ENCODE data around the gene STEAP1B. TPM values are rescaled to one million over a fixed set of nuclear protein-coding genes. Genes with fewer than 3 reads are reported as not detected.

The STEAP1B gene
- total RNA-seq, 1 experiment from 2014 or later = 3.2 TPM

- no peak overlapping the region for H3K14ac ChIP-seq (ENCODE audit: insufficient read depth, low read length)
- no peaks in the 10 kb centered on the region for H4K20me1 ChIP-seq (ENCODE audit: control insufficient read depth, insufficient read depth, insufficient read length)
- no peak overlapping the region for H2BK20ac ChIP-seq (ENCODE audit: low read depth, low read length, poor library complexity, severe bottlenecking)
- no peak overlapping the region for H3K18ac ChIP-seq (ENCODE audit: insufficient read length, low read depth, low read length)
- H3K27ac ChIP-seq (ENCODE audit: insufficient read length, low read depth, low read length) = no peak overlapping the region
- Mint-ChIP-seq H3K27ac (no peak overlapping the region), H3K9me3 (no peaks in the 10 kb centered on the region), H3K4me3 (no peak overlapping the region), H3K27me3 (ENCODE audit: low read depth) (no peaks in the 10 kb centered on the region), H3K36me3 (ENCODE audit: insufficient read depth in 1 of 3, low read depth in 3 of 3) (no peaks in the 10 kb centered on the region; a peak in 1 of 7 replicates), H3K4me1 (peaks cover 10 to 11% of the 10 kb centered on the region in 2 experiments)
- TF ChIP-seq, protein P1, sequence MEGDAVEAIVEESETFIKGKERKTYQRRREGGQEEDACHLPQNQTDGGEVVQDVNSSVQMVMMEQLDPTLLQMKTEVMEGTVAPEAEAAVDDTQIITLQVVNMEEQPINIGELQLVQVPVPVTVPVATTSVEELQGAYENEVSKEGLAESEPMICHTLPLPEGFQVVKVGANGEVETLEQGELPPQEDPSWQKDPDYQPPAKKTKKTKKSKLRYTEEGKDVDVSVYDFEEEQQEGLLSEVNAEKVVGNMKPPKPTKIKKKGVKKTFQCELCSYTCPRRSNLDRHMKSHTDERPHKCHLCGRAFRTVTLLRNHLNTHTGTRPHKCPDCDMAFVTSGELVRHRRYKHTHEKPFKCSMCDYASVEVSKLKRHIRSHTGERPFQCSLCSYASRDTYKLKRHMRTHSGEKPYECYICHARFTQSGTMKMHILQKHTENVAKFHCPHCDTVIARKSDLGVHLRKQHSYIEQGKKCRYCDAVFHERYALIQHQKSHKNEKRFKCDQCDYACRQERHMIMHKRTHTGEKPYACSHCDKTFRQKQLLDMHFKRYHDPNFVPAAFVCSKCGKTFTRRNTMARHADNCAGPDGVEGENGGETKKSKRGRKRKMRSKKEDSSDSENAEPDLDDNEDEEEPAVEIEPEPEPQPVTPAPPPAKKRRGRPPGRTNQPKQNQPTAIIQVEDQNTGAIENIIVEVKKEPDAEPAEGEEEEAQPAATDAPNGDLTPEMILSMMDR (conservative IDR thresholded peaks at IDR 0.05) = no peak
- H3K79me1 ChIP-seq (ENCODE audit: insufficient read depth, low read depth, low read length, poor library complexity, severe bottlenecking) = no peaks in the 10 kb centered on the region
- no peak overlapping the region for H2BK5ac ChIP-seq (ENCODE audit: insufficient read length, low read length)
- H4K5ac ChIP-seq (ENCODE audit: insufficient read length, low read depth, low read length) = no peak overlapping the region
- no peak overlapping the region for H2BK15ac ChIP-seq (ENCODE audit: low read depth, low read length)
- no peaks in the 10 kb centered on the region for H3K27me3 ChIP-seq (ENCODE audit: insufficient read depth, low read length)
- H3T11ph ChIP-seq (ENCODE audit: low read length) = no peak overlapping the region
- no peak overlapping the region for H4K91ac ChIP-seq (ENCODE audit: insufficient read length, low read depth, low read length)
- no peak overlapping the region for H2BK12ac ChIP-seq (ENCODE audit: insufficient read length, low read depth, low read length)
- H4K8ac ChIP-seq (replicated peaks; ENCODE audit: insufficient read length, low read depth, low read length) = no peak overlapping the region
- no CpG with 5 or more reads among the region's 2 CpGs for WGBS (ENCODE audit: extremely low coverage, insufficient read length, low lambda C conversion rate)
- H2AFZ ChIP-seq (ENCODE audit: low read length) = no peak overlapping the region
- no peak overlapping the region for H3K4ac ChIP-seq (ENCODE audit: low read depth, low read length)
- no peak overlapping the region for H3K56ac ChIP-seq (ENCODE audit: insufficient read length, low read depth, low read length)
- H3K23ac ChIP-seq (ENCODE audit: insufficient read length, low read depth, low read length) = no peak overlapping the region
- H3K79me2 ChIP-seq (ENCODE audit: insufficient read depth, low read length) = no peaks in the 10 kb centered on the region
- H3K4me1 ChIP-seq (ENCODE audit: insufficient read depth, low read length) = no peaks in the 10 kb centered on the region; the same call in 1 of the 2 replicates
- H3K4me2 ChIP-seq (ENCODE audit: insufficient read depth, insufficient read length, low read length) = no peak overlapping the region
- H2BK120ac ChIP-seq (ENCODE audit: low read depth, low read length, poor library complexity, severe bottlenecking) = no peak overlapping the region
- no peak overlapping the region for H2AK5ac ChIP-seq (ENCODE audit: insufficient read length, low read length)
- H3K9me3 ChIP-seq (ENCODE audit: control insufficient read depth, low read depth, low read length) = no peaks in the 10 kb centered on the region
- H3K23me2 ChIP-seq (ENCODE audit: insufficient read length, low read depth, low read length, poor library complexity, severe bottlenecking) = no peaks in the 10 kb centered on the region
- no peak for DNase-seq
- no peak overlapping the region for H3K9ac ChIP-seq (ENCODE audit: extremely low read depth, insufficient read length, low read length)
These were observed 78.9 kb downstream of the STEAP1B start for GRCh38 chr7:22420973-22421635.
